DMS79 treated with DMSO at 0.1 percent for 48 hours (cell line): Measurements from ENCODE around the gene GSPT2.
A peak's percentile ranks its signal among the peaks of the same experiment; 100 is the strongest.
"Not testable (repeated sequence)": the region's sequence is repeated elsewhere in the genome, so short reads cannot be mapped to it uniquely, and the experiment has no call there.

Experiments used
- DNase-seq: peaks from one replicate; lab custom pipeline; 2025; lab: John Stamatoyannopoulos, UW

Gene GSPT2

GRCh38 chrX:51743179-51743957 is at the start of gene GSPT2:
Gene GSPT2 (plus strand): TSS chrX:51743442. CDS start chrX:51743627, 185 bp downstream.
- peak; percentile 46 for DNase-seq

GRCh38 chrX:51694254-51694653 is 49.0 kb upstream of the GSPT2 start:
- no peak for DNase-seq

GRCh38 chrX:51697397-51697796 is 45.8 kb upstream of the GSPT2 start:
- DNase-seq: no peak

- not testable (repeated sequence) for DNase-seq
These were observed 32.7 kb upstream of the GSPT2 start, which contains the start of gene CENPVL1 for GRCh38 chrX:51710277-51711164. Gene CENPVL1 (plus strand): TSS chrX:51710512. CDS start chrX:51710512, 0 bp downstream.

GRCh38 chrX:51712943-51713647 is 30.1 kb upstream of the GSPT2 start:
- DNase-seq: not testable (repeated sequence)

- no peak for DNase-seq
These were observed 15.0 kb upstream of the GSPT2 start for GRCh38 chrX:51728202-51728601.

GRCh38 chrX:51737091-51737490 is 6.2 kb upstream of the GSPT2 start:
- DNase-seq: no peak

- DNase-seq: no peak
These were observed 656 bp upstream of the GSPT2 start for GRCh38 chrX:51742586-51742985.

GRCh38 chrX:51747671-51748070 is 4.4 kb downstream of the GSPT2 start:
- DNase-seq: no peak

GRCh38 chrX:51759055-51759839 is 16.0 kb downstream of the GSPT2 start:
- DNase-seq: no peak

- no peak for DNase-seq
These were observed 17.4 kb downstream of the GSPT2 start for GRCh38 chrX:51760657-51761056.

GRCh38 chrX:51766546-51766945 is 23.3 kb downstream of the GSPT2 start:
- DNase-seq: no peak

GRCh38 chrX:51776851-51777250 is 33.6 kb downstream of the GSPT2 start:
- DNase-seq: no peak

GRCh38 chrX:51779306-51779705 is 36.1 kb downstream of the GSPT2 start:
- DNase-seq: no peak

GRCh38 chrX:51795136-51795535 is 51.9 kb downstream of the GSPT2 start:
- DNase-seq: no peak
